H9 (cell line): Measurements from ENCODE around the gene KIRREL3. TPM values are rescaled to one million over a fixed set of nuclear protein-coding genes. Genes with fewer than 3 reads are reported as not detected.

Experiments
- DNase-seq: peaks from one replicate; pipeline ENCODE4 v3.0.0-alpha.2; 2017
- H2AFZ ChIP-seq: one replicate; pipeline ENCODE4 v1.6.1; 2013; ENCODE audit warnings: mild to moderate bottlenecking, low read length, control low read depth, moderate library complexity
- H2AK5ac ChIP-seq: 2 replicates; pipeline ENCODE4 v1.6.1; 2013; ENCODE audit warnings: low read length, control low read depth, mixed read lengths; ENCODE audit not compliant: insufficient read length
- H2BK120ac ChIP-seq: one replicate; pipeline ENCODE4 v1.6.1; 2013; ENCODE audit warnings: low read depth, mild to moderate bottlenecking, low read length, control low read depth, inconsistent platforms; ENCODE audit not compliant: poor library complexity, severe bottlenecking
- H2BK12ac ChIP-seq: 2 replicates; pipeline ENCODE4 v1.6.1; 2013; ENCODE audit warnings: low read length, control low read depth, mixed read lengths, low read depth; ENCODE audit not compliant: insufficient read length
- H2BK15ac ChIP-seq: 2 replicates; pipeline ENCODE4 v1.6.1; 2013; ENCODE audit warnings: low read depth, low read length, control low read depth
- H2BK20ac ChIP-seq: one replicate; pipeline ENCODE4 v1.6.1; 2013; ENCODE audit warnings: low read depth, mild to moderate bottlenecking, low read length, control low read depth, inconsistent platforms; ENCODE audit not compliant: poor library complexity, severe bottlenecking
- H2BK5ac ChIP-seq: 2 replicates; pipeline ENCODE4 v1.6.1; 2013; ENCODE audit warnings: low read length, control low read depth, mixed read lengths; ENCODE audit not compliant: insufficient read length
- H3K14ac ChIP-seq: 2 replicates; pipeline ENCODE4 v1.6.1; 2013; ENCODE audit warnings: low read length, control low read depth; ENCODE audit not compliant: insufficient read depth
- H3K18ac ChIP-seq: 2 replicates; pipeline ENCODE4 v1.6.1; 2013; ENCODE audit warnings: low read depth, mild to moderate bottlenecking, mixed read lengths, low read length, control low read depth; ENCODE audit not compliant: insufficient read length
- H3K23ac ChIP-seq: 2 replicates; pipeline ENCODE4 v1.6.1; 2013; ENCODE audit warnings: low read length, control low read depth, mixed read lengths, low read depth; ENCODE audit not compliant: insufficient read length
- H3K23me2 ChIP-seq: 2 replicates; pipeline ENCODE4 v1.6.1; 2013; ENCODE audit warnings: low read depth, mild to moderate bottlenecking, mixed read lengths, low read length, control low read depth; ENCODE audit not compliant: insufficient read length, poor library complexity, severe bottlenecking
- H3K27ac ChIP-seq: 2 replicates; pipeline ENCODE4 v1.5.1; 2013; ENCODE audit warnings: low read length, control low read depth, mixed read lengths, low read depth; ENCODE audit not compliant: insufficient read length
- H3K27me3 ChIP-seq: 2 replicates; pipeline ENCODE4 v1.6.1; 2013; ENCODE audit warnings: low read length, control low read depth, inconsistent platforms; ENCODE audit not compliant: insufficient read depth
- H3K4ac ChIP-seq: 2 replicates; pipeline ENCODE4 v1.6.1; 2013; ENCODE audit warnings: low read depth, mild to moderate bottlenecking, control low read depth, inconsistent platforms, low read length, moderate library complexity
- H3K4me1 ChIP-seq: 2 replicates; pipeline ENCODE4 v1.6.1; 2013; ENCODE audit warnings: low read length, control low read depth, inconsistent platforms; ENCODE audit not compliant: insufficient read depth
- H3K4me2 ChIP-seq: 2 replicates; pipeline ENCODE4 v1.6.1; 2013; ENCODE audit warnings: low read length, control low read depth, mixed read lengths; ENCODE audit not compliant: insufficient read length, insufficient read depth
- H3K56ac ChIP-seq: 2 replicates; pipeline ENCODE4 v1.6.1; 2013; ENCODE audit warnings: low read depth, mild to moderate bottlenecking, mixed read lengths, low read length, control low read depth; ENCODE audit not compliant: insufficient read length
- H3K79me1 ChIP-seq: 2 replicates; pipeline ENCODE4 v1.6.1; 2013; ENCODE audit warnings: low read depth, mild to moderate bottlenecking, moderate library complexity, low read length, control low read depth, inconsistent platforms; ENCODE audit not compliant: insufficient read depth, poor library complexity, severe bottlenecking
- H3K79me2 ChIP-seq: 2 replicates; pipeline ENCODE4 v1.6.1; 2013; ENCODE audit warnings: low read length, control low read depth, inconsistent platforms; ENCODE audit not compliant: insufficient read depth
- H3K9ac ChIP-seq: 2 replicates; pipeline ENCODE4 v1.6.1; 2013; ENCODE audit warnings: low read length, control low read depth, mixed read lengths; ENCODE audit not compliant: insufficient read length; ENCODE audit errors: extremely low read depth
- H3K9me3 ChIP-seq: one replicate; pipeline ENCODE4 v1.6.1; 2013; ENCODE audit warnings: low read depth, low read length, inconsistent platforms; ENCODE audit not compliant: control insufficient read depth
- H3T11ph ChIP-seq: one replicate; pipeline ENCODE4 v1.6.1; 2013; ENCODE audit warnings: mild to moderate bottlenecking, low read length, control low read depth, inconsistent platforms
- H4K20me1 ChIP-seq: one replicate; pipeline ENCODE4 v1.6.1; 2013; ENCODE audit not compliant: control insufficient read depth, insufficient read length, insufficient read depth
- H4K5ac ChIP-seq: 2 replicates; pipeline ENCODE4 v1.6.1; 2013; ENCODE audit warnings: low read depth, mild to moderate bottlenecking, mixed read lengths, low read length, control low read depth; ENCODE audit not compliant: insufficient read length
- H4K8ac ChIP-seq: replicated peaks from 2 replicates; pipeline ENCODE4 v1.6.1; 2013; ENCODE audit warnings: low read length, control low read depth, mixed read lengths, low read depth; ENCODE audit not compliant: insufficient read length
- H4K91ac ChIP-seq: 2 replicates; pipeline ENCODE4 v1.6.1; 2013; ENCODE audit warnings: low read depth, mild to moderate bottlenecking, moderate library complexity, mixed read lengths, low read length, control low read depth; ENCODE audit not compliant: insufficient read length
- H3K27ac Mint-ChIP-seq, 3 experiments: 2 replicates in 2 of 3; 3 replicates in 1 of 3; pipeline ENCODE4 v1.8.0; 2020 to 2021; ENCODE audit warnings: mixed read lengths in 3 of 3, mild to moderate bottlenecking in 1 of 3, moderate library complexity in 1 of 3
- H3K27me3 Mint-ChIP-seq: 2 replicates; pipeline ENCODE4 v1.8.0; 2021; ENCODE audit warnings: low read depth, mild to moderate bottlenecking, moderate library complexity, mixed read lengths
- H3K36me3 Mint-ChIP-seq, 3 experiments: 2 replicates in 2 of 3; 3 replicates in 1 of 3; pipeline ENCODE4 v1.8.0; 2020 to 2021; ENCODE audit warnings: low read depth in 3 of 3, mixed read lengths in 3 of 3; ENCODE audit not compliant: insufficient read depth in 1 of 3
- H3K4me1 Mint-ChIP-seq, 2 experiments: 2 replicates each; pipeline ENCODE4 v1.8.0; 2020; ENCODE audit warnings: mixed read lengths in 2 of 2
- H3K4me3 Mint-ChIP-seq, 2 experiments: 2 replicates in 1 of 2; 3 replicates in 1 of 2; pipeline ENCODE4 v1.8.0; 2020 to 2021; ENCODE audit warnings: mild to moderate bottlenecking in 2 of 2, mixed read lengths in 2 of 2, moderate library complexity in 1 of 2
- H3K9me3 Mint-ChIP-seq, 2 experiments: 2 replicates in 1 of 2; 3 replicates in 1 of 2; pipeline ENCODE4 v1.8.0; 2020; ENCODE audit warnings: mild to moderate bottlenecking in 2 of 2, mixed read lengths in 2 of 2, moderate library complexity in 1 of 2
- CTCF ChIP-seq: fragments of 200-600 bp; sonication (generic); conservative IDR thresholded peaks from 3 replicates; pipeline ENCODE4 v1.8.0; 2021; ENCODE audit warnings: antibody characterized with exemption, mild to moderate bottlenecking
- WGBS: extraction: QIAGEN DNeasy Blood & Tissue Kit; methylation state at CpG from one replicate; pipeline ENCODE4 v1.1.7; 2013; ENCODE audit warnings: missing lambda C conversion rate, low lambda C conversion rate, mixed read lengths; ENCODE audit not compliant: insufficient read length; ENCODE audit errors: extremely low coverage; 5-methylcytosine and 5-hydroxymethylcytosine counted together
- total RNA-seq: library from RNA; stranded (reverse); gene quantifications from 2 replicates; pipeline ENCODE4 v1.2.1, GENCODE V29; 2021

The KIRREL3 gene
- total RNA-seq, 1 experiment from 2014 or later = 0.17 TPM

GRCh38 chr11:126884594-126884993 is 116.0 kb downstream of the KIRREL3 start:
- H2AFZ ChIP-seq = no peak overlapping the region
- H3K4me2 ChIP-seq = no peak overlapping the region
- no peaks in the 10 kb centered on the region for H4K20me1 ChIP-seq
- H3K27me3 ChIP-seq = no peaks in the 10 kb centered on the region
- whole genome bisulfite sequencing = no CpG with 5 or more reads among the region's 5 CpGs
- no peaks in the 10 kb centered on the region for H3K9me3 Mint-ChIP-seq
- H3K27ac ChIP-seq = no peak overlapping the region
- no peak overlapping the region for H2BK5ac ChIP-seq
- H2BK20ac ChIP-seq = no peak overlapping the region
- no peak overlapping the region for H3T11ph ChIP-seq
- no peak overlapping the region for H3K4me3 Mint-ChIP-seq
- no peak overlapping the region for H3K27ac Mint-ChIP-seq
- no peak overlapping the region for H4K5ac ChIP-seq
- no peaks in the 10 kb centered on the region for H3K27me3 Mint-ChIP-seq
- no peak overlapping the region for H3K9ac ChIP-seq
- peaks cover 2 to 4% of the 10 kb centered on the region in 2 experiments; a peak in 2 of 4 replicates for H3K4me1 Mint-ChIP-seq
- no peak overlapping the region for H2BK15ac ChIP-seq
- H3K14ac ChIP-seq = no peak overlapping the region
- no peaks in the 10 kb centered on the region for H3K9me3 ChIP-seq
- no peak overlapping the region for H4K8ac ChIP-seq
- H3K4ac ChIP-seq = no peak overlapping the region
- H3K23me2 ChIP-seq = no peaks in the 10 kb centered on the region
- H3K18ac ChIP-seq = no peak overlapping the region
- H2BK120ac ChIP-seq = no peak overlapping the region
- H3K56ac ChIP-seq = no peak overlapping the region
- H2AK5ac ChIP-seq = no peak overlapping the region
- H3K23ac ChIP-seq = no peak overlapping the region
- H2BK12ac ChIP-seq = no peak overlapping the region
- H3K79me1 ChIP-seq = no peaks in the 10 kb centered on the region
- DNase-seq = no peak
- no peaks in the 10 kb centered on the region for H3K36me3 Mint-ChIP-seq
- H3K4me1 ChIP-seq = no peaks in the 10 kb centered on the region
- no peak for TF ChIP-seq CTCF
- no peaks in the 10 kb centered on the region for H3K79me2 ChIP-seq
- H4K91ac ChIP-seq = no peak overlapping the region
